ENCODE measurements around the gene NGEF. TPM values are rescaled to one million over a fixed set of nuclear protein-coding genes. Genes with fewer than 3 reads are reported as not detected.

The NGEF gene
- total RNA-seq, 2 donors from 2014 or later: 0.81 to 3.6 TPM

DNA sequence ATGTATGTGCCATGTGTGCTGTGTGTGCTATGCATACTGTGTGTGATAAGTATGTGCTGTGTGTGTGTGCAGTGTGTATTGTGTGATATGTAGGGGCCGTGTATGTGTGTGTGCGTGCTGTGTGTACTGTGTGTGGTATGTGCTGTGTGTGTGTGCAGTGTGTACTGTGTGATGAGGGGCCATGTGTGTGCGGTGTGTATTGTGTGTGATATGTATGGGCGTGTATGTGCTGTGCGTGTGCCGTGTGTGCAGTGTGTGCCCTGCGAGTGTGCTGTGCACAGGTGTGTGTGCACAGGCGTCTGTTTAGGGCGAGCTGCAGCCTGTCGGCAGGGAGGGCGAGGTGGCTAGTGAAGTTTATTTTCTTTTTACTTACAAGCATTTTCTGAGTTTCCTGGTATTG lies 126.9 kb downstream of the NGEF start:
- no peak for ATAC-seq (ENCODE audit: insufficient number of reproducible peaks, low FRiP score, low read depth)
- Histone ChIP-seq H3K36me3 (no peaks in the 10 kb centered on the region), H3K27me3 (replicated peaks; ENCODE audit: insufficient read depth) (no peaks in the 10 kb centered on the region), H3K4me3 (no peak overlapping the region), H3K9me3 (no peaks in the 10 kb centered on the region), H3K27ac (no peak overlapping the region), H3K4me1 (ENCODE audit: control insufficient read depth in 1 of 2, low read depth in 2 of 2) (peaks cover 0 to 5% of the 10 kb centered on the region in 2 donors)
- TF ChIP-seq, protein P1, sequence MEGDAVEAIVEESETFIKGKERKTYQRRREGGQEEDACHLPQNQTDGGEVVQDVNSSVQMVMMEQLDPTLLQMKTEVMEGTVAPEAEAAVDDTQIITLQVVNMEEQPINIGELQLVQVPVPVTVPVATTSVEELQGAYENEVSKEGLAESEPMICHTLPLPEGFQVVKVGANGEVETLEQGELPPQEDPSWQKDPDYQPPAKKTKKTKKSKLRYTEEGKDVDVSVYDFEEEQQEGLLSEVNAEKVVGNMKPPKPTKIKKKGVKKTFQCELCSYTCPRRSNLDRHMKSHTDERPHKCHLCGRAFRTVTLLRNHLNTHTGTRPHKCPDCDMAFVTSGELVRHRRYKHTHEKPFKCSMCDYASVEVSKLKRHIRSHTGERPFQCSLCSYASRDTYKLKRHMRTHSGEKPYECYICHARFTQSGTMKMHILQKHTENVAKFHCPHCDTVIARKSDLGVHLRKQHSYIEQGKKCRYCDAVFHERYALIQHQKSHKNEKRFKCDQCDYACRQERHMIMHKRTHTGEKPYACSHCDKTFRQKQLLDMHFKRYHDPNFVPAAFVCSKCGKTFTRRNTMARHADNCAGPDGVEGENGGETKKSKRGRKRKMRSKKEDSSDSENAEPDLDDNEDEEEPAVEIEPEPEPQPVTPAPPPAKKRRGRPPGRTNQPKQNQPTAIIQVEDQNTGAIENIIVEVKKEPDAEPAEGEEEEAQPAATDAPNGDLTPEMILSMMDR (IDR thresholded peaks at IDR 0.05): no peak
- no peak for DNase-seq (ENCODE audit: low spot score)

DNA sequence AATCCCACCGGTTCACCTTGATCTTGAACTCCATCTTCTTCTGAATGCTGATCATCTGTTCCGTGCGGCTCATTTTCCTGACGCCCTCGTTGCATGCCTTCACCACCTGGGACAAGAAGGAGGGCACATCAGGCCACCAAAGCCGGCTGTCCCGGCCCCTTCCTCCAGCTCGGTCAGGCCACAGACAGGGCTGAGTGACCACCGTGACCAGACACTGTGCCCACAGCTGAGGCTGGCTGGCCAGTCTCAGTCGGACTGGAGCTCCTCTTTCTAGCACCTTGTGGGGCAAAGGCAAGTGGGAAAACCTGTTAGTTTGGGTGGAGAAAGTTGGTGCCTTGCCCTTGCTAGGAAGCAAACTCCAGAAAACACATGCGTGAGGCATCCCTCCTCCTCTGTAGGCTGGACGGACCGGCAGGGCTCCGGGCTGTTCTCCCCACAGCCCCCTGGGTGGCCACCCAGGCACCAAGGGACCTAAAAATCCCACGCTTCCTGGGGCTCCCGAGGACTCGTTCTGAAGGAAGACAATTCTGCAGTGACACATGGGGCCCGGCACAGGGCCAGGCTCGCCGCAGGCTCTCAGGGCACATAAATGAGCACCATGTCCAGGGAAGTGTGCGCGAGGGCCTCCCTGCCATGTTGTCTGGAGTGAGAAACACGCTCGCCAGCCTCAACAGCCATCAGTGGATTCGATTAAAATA lies 127.6 kb downstream of the NGEF start:
- Histone ChIP-seq H3K27me3 (replicated peaks; ENCODE audit: insufficient read depth) (no peaks in the 10 kb centered on the region), H3K36me3 (no peaks in the 10 kb centered on the region), H3K4me1 (ENCODE audit: control insufficient read depth in 1 of 2, low read depth in 2 of 2) (no peaks in the 10 kb centered on the region), H3K9me3 (no peaks in the 10 kb centered on the region), H3K4me3 (no peak overlapping the region), H3K27ac (no peak overlapping the region)
- TF ChIP-seq, protein P1 (IDR thresholded peaks at IDR 0.05): no peak
- no peak for ATAC-seq (ENCODE audit: insufficient number of reproducible peaks, low FRiP score, low read depth)
- DNase-seq (ENCODE audit: low spot score): no peak

DNA sequence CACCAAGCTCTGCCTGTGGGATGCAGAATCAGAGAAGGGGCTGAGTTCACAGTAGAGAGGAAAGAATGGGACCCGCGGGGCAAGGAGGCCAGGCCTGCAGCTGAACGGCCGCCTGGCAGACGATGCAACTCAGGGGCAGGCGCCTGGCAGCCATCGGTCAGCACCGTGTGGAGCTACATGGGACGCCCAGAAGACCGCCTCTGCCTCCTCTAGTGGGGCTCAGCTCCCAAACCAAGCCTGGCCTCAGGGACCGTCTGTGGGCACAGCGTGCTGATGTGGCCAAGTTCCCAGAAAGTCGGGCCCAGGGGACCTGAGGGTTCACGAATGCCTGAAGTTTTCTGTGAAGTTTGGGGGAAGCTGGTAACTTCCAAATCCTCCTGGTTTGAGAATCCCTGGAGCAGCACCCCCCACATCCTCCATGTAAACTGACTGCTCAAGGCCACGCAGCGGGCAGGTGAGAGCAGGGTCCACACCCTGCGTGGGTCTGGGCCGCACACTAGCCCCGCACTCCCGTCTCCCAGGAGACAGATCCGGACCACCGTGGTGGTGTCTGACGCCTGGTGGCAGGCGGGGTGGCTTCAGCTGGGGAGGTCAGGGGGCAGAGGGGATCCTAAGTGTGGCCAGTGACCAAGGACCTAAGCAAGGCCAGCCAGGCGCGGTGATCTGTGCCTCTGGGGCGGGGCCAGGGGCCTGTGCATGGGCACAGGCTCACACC lies 128.3 kb downstream of the NGEF start:
- no peaks in the 10 kb centered on the region for H3K27me3 ChIP-seq (replicated peaks; ENCODE audit: insufficient read depth)
- no peaks in the 10 kb centered on the region for H3K36me3 ChIP-seq
- H3K27ac ChIP-seq: no peak overlapping the region
- H3K4me3 ChIP-seq: no peak overlapping the region
- DNase-seq (ENCODE audit: low spot score): no peak
- H3K4me1 ChIP-seq (ENCODE audit: control insufficient read depth in 1 of 2, low read depth in 2 of 2): no peaks in the 10 kb centered on the region
- TF ChIP-seq, protein P1 (IDR thresholded peaks at IDR 0.05): no peak
- ATAC-seq (ENCODE audit: insufficient number of reproducible peaks, low FRiP score, low read depth): no peak
- no peaks in the 10 kb centered on the region for H3K9me3 ChIP-seq

DNA sequence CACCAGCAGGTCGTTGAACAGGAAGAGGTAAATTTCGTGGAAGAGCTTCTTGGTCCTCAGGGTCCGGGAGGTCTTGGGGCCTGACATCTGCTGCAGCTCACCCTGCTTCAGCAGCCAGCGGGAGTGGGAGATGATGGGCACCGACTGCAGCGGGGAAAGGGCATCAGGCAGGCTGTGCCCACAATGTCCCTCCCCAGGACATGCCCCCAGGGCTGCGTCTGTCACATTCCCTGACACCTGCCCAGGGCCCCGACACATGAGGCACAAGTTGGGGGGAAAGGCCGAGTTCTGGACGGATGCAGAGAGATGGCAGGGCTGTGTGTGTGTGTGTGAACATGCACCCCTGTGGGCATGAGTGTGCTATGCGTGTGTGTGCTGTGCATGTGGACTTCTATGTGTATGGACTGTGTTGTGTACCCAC lies 129.0 kb downstream of the NGEF start:
- no peaks in the 10 kb centered on the region for H3K4me1 ChIP-seq (ENCODE audit: control insufficient read depth in 1 of 2, low read depth in 2 of 2)
- no peak overlapping the region for H3K4me3 ChIP-seq
- H3K36me3 ChIP-seq: no peaks in the 10 kb centered on the region
- ATAC-seq (ENCODE audit: insufficient number of reproducible peaks, low FRiP score, low read depth) (no peak), DNase-seq (ENCODE audit: low spot score) (no peak)
- H3K9me3 ChIP-seq: no peaks in the 10 kb centered on the region
- H3K27me3 ChIP-seq (replicated peaks; ENCODE audit: insufficient read depth): no peaks in the 10 kb centered on the region
- TF ChIP-seq, protein P1 (IDR thresholded peaks at IDR 0.05): no peak
- no peak overlapping the region for H3K27ac ChIP-seq

DNA sequence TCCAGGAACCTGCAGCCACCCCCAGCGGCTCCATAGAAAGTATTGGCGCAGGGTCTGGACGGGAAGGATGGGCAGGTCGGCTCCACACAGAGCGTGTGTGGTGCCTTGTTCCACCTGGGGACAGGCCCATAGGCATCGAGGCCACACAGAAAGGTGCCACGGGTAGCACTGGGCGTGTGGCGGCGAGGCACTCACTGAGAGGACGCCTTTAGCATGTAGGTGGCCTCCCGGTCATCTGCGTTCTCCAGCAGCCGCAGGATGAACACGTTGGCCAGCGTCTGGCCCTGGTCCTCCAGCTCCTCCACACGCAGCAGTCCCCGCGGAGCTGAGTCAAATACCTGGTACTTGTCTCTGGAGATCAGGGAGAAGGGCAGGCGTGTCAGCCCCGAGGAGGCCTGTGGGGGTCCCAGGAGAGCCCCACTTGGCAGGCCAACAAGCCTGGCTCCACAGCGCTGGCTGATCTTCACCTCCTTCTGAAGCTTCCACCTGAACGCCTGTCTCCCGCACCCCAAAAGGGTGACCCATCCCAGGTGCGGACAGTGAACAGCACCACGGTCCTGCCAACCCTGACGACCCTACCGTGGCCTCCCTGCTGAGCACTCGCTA lies 129.8 kb downstream of the NGEF start:
- no peaks in the 10 kb centered on the region for H3K36me3 ChIP-seq
- no peaks in the 10 kb centered on the region for H3K27me3 ChIP-seq (replicated peaks; ENCODE audit: insufficient read depth)
- no peak overlapping the region for H3K4me3 ChIP-seq
- TF ChIP-seq, protein P1 (IDR thresholded peaks at IDR 0.05): no peak
- DNase-seq (ENCODE audit: low spot score) (no peak), ATAC-seq (ENCODE audit: insufficient number of reproducible peaks, low FRiP score, low read depth) (no peak)
- no peaks in the 10 kb centered on the region for H3K4me1 ChIP-seq (ENCODE audit: control insufficient read depth in 1 of 2, low read depth in 2 of 2)
- H3K27ac ChIP-seq: no peak overlapping the region
- no peaks in the 10 kb centered on the region for H3K9me3 ChIP-seq

All from thoracic aorta (tissue), 2 donors.